Measurements from ENCODE around the gene ADGRG6.

ADGRG6 gene

DNA sequence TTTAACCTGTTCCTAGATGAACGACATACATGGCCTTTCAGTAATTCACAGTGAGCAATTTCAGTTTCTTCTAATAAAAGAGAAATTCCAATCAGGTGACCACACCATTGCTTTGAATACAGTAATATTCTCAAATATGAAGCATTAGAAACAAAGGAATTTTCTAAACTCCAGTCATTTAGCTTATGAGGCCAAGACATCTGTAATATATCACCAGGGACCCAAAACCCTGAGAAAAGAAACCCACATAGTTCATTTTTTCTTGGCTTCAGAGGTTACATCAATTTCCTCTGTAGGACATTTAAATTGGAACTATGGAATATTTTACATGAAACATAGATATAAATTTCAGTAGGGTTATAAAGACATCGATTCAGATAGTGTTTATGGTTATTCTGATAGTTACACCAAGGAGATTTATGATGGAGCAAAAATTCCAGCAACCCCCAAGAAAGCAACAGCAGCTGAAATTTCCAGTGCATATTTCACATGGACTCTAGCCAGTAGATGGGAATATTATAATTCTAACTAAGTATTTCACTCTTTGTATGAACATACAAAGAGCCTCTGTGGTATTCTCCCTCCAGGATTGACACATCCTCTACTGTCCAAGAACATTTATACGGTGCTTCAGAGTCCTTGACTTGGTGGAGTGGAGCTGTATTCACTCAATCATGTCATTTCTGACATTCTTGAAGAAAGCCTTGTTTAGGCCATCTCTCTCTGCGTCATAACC lies 82.9 kb downstream of the ADGRG6 start:
- H3K36me3 ChIP-seq (ENCODE audit: insufficient read depth, low read depth, low read length): no peaks in the 10 kb centered on the region
- H3K9ac ChIP-seq (ENCODE audit: low read depth, low read length): no peak overlapping the region
- no peak overlapping the region for H3K27ac ChIP-seq (ENCODE audit: low read length)
- no peaks in the 10 kb centered on the region for H3K27me3 ChIP-seq (ENCODE audit: insufficient read depth, low read length)
- no peaks in the 10 kb centered on the region for H3K9me3 ChIP-seq (ENCODE audit: insufficient read depth, low read depth, low read length)
- no peaks in the 10 kb centered on the region for H3K4me1 ChIP-seq (ENCODE audit: insufficient read depth, low read length)
- H3K4me3 ChIP-seq (ENCODE audit: low read length): no peak overlapping the region

DNA sequence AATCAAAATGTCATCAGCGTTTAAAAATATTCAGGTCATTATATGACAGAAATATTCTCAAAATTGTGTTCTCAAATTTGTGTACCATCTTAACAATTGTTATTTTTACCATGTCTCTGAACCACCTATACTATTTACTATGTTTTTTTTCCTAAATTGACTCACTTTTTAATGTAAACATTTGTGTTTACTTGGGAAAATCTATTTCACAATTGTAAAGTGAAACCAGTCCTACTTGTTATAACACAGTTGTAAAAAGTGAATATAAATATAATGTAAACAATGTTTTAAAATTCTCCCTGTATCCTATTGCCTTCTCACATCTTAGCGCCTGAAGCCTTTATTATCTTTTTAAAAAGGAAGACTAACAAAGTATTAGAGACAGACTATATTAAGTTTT lies 83.5 kb downstream of the ADGRG6 start:
- H3K27ac ChIP-seq (ENCODE audit: low read length): no peak overlapping the region
- H3K4me1 ChIP-seq (ENCODE audit: insufficient read depth, low read length): no peaks in the 10 kb centered on the region
- no peak overlapping the region for H3K4me3 ChIP-seq (ENCODE audit: low read length)
- no peaks in the 10 kb centered on the region for H3K36me3 ChIP-seq (ENCODE audit: insufficient read depth, low read depth, low read length)
- no peaks in the 10 kb centered on the region for H3K27me3 ChIP-seq (ENCODE audit: insufficient read depth, low read length)
- H3K9ac ChIP-seq (ENCODE audit: low read depth, low read length): no peak overlapping the region
- H3K9me3 ChIP-seq (ENCODE audit: insufficient read depth, low read depth, low read length): no peaks in the 10 kb centered on the region

- Histone ChIP-seq H3K4me3 (ENCODE audit: low read length) (no peak overlapping the region), H3K9ac (ENCODE audit: low read depth, low read length) (no peak overlapping the region), H3K27ac (ENCODE audit: low read length) (no peak overlapping the region), H3K36me3 (ENCODE audit: insufficient read depth, low read depth, low read length) (no peaks in the 10 kb centered on the region), H3K27me3 (ENCODE audit: insufficient read depth, low read length) (no peaks in the 10 kb centered on the region), H3K9me3 (ENCODE audit: insufficient read depth, low read depth, low read length) (no peaks in the 10 kb centered on the region), H3K4me1 (ENCODE audit: insufficient read depth, low read length) (no peaks in the 10 kb centered on the region)
These were observed 84.8 kb downstream of the ADGRG6 start for GRCh38 chr6:142386657-142387056.

GRCh38 chr6:142387997-142388815 lies 86.4 kb downstream of the ADGRG6 start:
- H3K27me3 ChIP-seq (ENCODE audit: insufficient read depth, low read length): no peaks in the 10 kb centered on the region
- H3K27ac ChIP-seq (ENCODE audit: low read length): no peak overlapping the region
- no peaks in the 10 kb centered on the region for H3K36me3 ChIP-seq (ENCODE audit: insufficient read depth, low read depth, low read length)
- no peak overlapping the region for H3K9ac ChIP-seq (ENCODE audit: low read depth, low read length)
- H3K4me3 ChIP-seq (ENCODE audit: low read length): no peak overlapping the region
- H3K4me1 ChIP-seq (ENCODE audit: insufficient read depth, low read length): no peaks in the 10 kb centered on the region
- no peaks in the 10 kb centered on the region for H3K9me3 ChIP-seq (ENCODE audit: insufficient read depth, low read depth, low read length)

GRCh38 chr6:142395266-142395665 lies 93.5 kb downstream of the ADGRG6 start:
- H3K4me1 ChIP-seq (ENCODE audit: insufficient read depth, low read length): peaks cover 5% of the 10 kb centered on the region; the same call in 1 of the 2 replicates
- H3K27me3 ChIP-seq (ENCODE audit: insufficient read depth, low read length): no peaks in the 10 kb centered on the region
- H3K4me3 ChIP-seq (ENCODE audit: low read length): no peak overlapping the region
- no peak overlapping the region for H3K9ac ChIP-seq (ENCODE audit: low read depth, low read length)
- H3K27ac ChIP-seq (ENCODE audit: low read length): no peak overlapping the region
- no peaks in the 10 kb centered on the region for H3K9me3 ChIP-seq (ENCODE audit: insufficient read depth, low read depth, low read length)
- no peaks in the 10 kb centered on the region for H3K36me3 ChIP-seq (ENCODE audit: insufficient read depth, low read depth, low read length)

GRCh38 chr6:142395768-142396231 lies 94.0 kb downstream of the ADGRG6 start:
- Histone ChIP-seq H3K36me3 (ENCODE audit: insufficient read depth, low read depth, low read length) (no peaks in the 10 kb centered on the region), H3K27ac (ENCODE audit: low read length) (no peak overlapping the region), H3K9me3 (ENCODE audit: insufficient read depth, low read depth, low read length) (no peaks in the 10 kb centered on the region), H3K4me1 (ENCODE audit: insufficient read depth, low read length) (peaks cover 5% of the 10 kb centered on the region; the same call in 1 of the 2 replicates), H3K27me3 (ENCODE audit: insufficient read depth, low read length) (no peaks in the 10 kb centered on the region), H3K9ac (ENCODE audit: low read depth, low read length) (no peak overlapping the region), H3K4me3 (ENCODE audit: low read length) (no peak overlapping the region)

GRCh38 chr6:142398353-142398752 lies 96.5 kb downstream of the ADGRG6 start:
- H3K27ac ChIP-seq (ENCODE audit: low read length): no peak overlapping the region
- H3K9ac ChIP-seq (ENCODE audit: low read depth, low read length): no peak overlapping the region
- no peaks in the 10 kb centered on the region for H3K9me3 ChIP-seq (ENCODE audit: insufficient read depth, low read depth, low read length)
- H3K27me3 ChIP-seq (ENCODE audit: insufficient read depth, low read length): no peaks in the 10 kb centered on the region
- no peaks in the 10 kb centered on the region for H3K36me3 ChIP-seq (ENCODE audit: insufficient read depth, low read depth, low read length)
- H3K4me3 ChIP-seq (ENCODE audit: low read length): no peak overlapping the region
- H3K4me1 ChIP-seq (ENCODE audit: insufficient read depth, low read length): peaks cover 5% of the 10 kb centered on the region; the same call in 1 of the 2 replicates

DNA sequence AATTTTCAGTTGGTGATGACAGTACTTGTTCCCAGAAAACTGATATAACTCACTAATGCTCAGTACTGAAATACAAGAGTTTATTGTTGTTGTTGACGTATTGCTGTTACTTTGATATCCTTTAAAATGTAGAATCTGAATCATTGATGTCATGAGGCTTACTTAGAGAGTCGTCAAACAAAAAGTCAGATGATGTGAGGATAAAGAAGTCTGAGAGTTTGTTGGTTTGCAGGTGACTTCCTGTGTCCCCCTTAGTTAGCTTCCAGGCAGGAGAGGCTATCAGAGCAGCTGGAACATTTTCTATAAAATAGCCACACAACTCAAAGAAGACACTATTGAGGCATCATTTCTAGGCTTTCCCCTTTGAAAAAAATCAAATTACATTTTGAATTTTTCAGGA lies 97.9 kb downstream of the ADGRG6 start:
- Histone ChIP-seq H3K9ac (ENCODE audit: low read depth, low read length) (no peak overlapping the region), H3K4me3 (ENCODE audit: low read length) (no peak overlapping the region), H3K4me1 (ENCODE audit: insufficient read depth, low read length) (peaks cover 5% of the 10 kb centered on the region; the same call in 1 of the 2 replicates), H3K36me3 (ENCODE audit: insufficient read depth, low read depth, low read length) (no peaks in the 10 kb centered on the region), H3K27ac (ENCODE audit: low read length) (no peak overlapping the region), H3K9me3 (ENCODE audit: insufficient read depth, low read depth, low read length) (no peaks in the 10 kb centered on the region), H3K27me3 (ENCODE audit: insufficient read depth, low read length) (no peaks in the 10 kb centered on the region)

DNA sequence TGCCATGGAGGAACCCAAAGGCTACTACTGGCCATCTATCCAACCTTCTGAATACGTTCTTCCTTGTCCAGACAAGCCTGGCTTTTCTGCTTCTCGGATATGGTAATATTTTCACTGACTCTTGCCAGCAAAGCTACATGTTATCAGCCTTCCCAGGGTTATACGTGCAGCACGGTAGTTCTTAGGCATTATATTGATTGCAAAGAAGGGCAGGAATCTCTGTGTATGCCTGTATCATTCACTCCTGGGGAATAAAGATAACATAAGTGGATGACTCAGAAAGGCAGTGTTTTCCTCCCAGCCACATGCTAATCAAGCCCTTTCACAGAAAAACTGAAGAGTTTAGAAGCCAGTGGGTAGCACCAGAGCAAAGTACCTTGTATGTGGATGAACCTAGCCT lies 98.7 kb downstream of the ADGRG6 start:
- H3K36me3 ChIP-seq (ENCODE audit: insufficient read depth, low read depth, low read length): no peaks in the 10 kb centered on the region
- H3K27me3 ChIP-seq (ENCODE audit: insufficient read depth, low read length): no peaks in the 10 kb centered on the region
- peaks cover 5% of the 10 kb centered on the region; the same call in 1 of the 2 replicates for H3K4me1 ChIP-seq (ENCODE audit: insufficient read depth, low read length)
- H3K27ac ChIP-seq (ENCODE audit: low read length): no peak overlapping the region
- no peak overlapping the region for H3K9ac ChIP-seq (ENCODE audit: low read depth, low read length)
- no peak overlapping the region for H3K4me3 ChIP-seq (ENCODE audit: low read length)
- H3K9me3 ChIP-seq (ENCODE audit: insufficient read depth, low read depth, low read length): no peaks in the 10 kb centered on the region

- Histone ChIP-seq H3K27me3 (ENCODE audit: insufficient read depth, low read length) (no peaks in the 10 kb centered on the region), H3K36me3 (ENCODE audit: insufficient read depth, low read depth, low read length) (no peaks in the 10 kb centered on the region), H3K4me3 (ENCODE audit: low read length) (no peak overlapping the region), H3K4me1 (ENCODE audit: insufficient read depth, low read length) (peaks cover 5% of the 10 kb centered on the region; the same call in 1 of the 2 replicates), H3K27ac (ENCODE audit: low read length) (no peak overlapping the region), H3K9ac (ENCODE audit: low read depth, low read length) (no peak overlapping the region), H3K9me3 (ENCODE audit: insufficient read depth, low read depth, low read length) (no peaks in the 10 kb centered on the region)
These were observed 100.0 kb downstream of the ADGRG6 start for GRCh38 chr6:142401838-142402237.

DNA sequence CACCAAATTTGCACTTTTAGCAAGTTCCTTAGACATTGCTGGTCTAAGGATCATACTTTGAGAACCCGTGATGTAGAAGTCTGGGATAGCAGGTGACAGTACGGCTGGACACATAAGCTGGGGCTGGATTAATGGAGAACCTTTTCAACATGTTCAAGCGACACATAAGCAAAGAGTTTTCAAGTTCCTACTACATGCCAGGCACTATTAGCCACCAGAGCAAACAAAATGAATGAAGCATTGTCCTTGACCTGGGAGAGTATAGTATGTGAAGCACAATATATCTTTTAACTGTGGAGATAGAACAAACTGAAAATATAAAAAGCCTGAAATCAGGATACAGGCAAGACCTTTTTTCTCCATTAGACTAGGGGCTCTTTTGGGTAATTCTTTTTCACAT lies 102.9 kb downstream of the ADGRG6 start:
- H3K36me3 ChIP-seq (ENCODE audit: insufficient read depth, low read depth, low read length): no peaks in the 10 kb centered on the region
- H3K4me3 ChIP-seq (ENCODE audit: low read length): no peak overlapping the region
- H3K9ac ChIP-seq (ENCODE audit: low read depth, low read length): no peak overlapping the region
- H3K27ac ChIP-seq (ENCODE audit: low read length): no peak overlapping the region
- H3K9me3 ChIP-seq (ENCODE audit: insufficient read depth, low read depth, low read length): no peaks in the 10 kb centered on the region
- no peaks in the 10 kb centered on the region for H3K27me3 ChIP-seq (ENCODE audit: insufficient read depth, low read length)
- peaks cover 2% of the 10 kb centered on the region; the same call in 1 of the 2 replicates for H3K4me1 ChIP-seq (ENCODE audit: insufficient read depth, low read length)

- Histone ChIP-seq H3K27ac (ENCODE audit: low read length) (no peak overlapping the region), H3K9ac (ENCODE audit: low read depth, low read length) (no peak overlapping the region), H3K27me3 (ENCODE audit: insufficient read depth, low read length) (no peaks in the 10 kb centered on the region), H3K36me3 (ENCODE audit: insufficient read depth, low read depth, low read length) (no peaks in the 10 kb centered on the region), H3K4me3 (ENCODE audit: low read length) (no peak overlapping the region), H3K4me1 (ENCODE audit: insufficient read depth, low read length) (peaks cover 3% of the 10 kb centered on the region; the same call in 1 of the 2 replicates), H3K9me3 (ENCODE audit: insufficient read depth, low read depth, low read length) (no peaks in the 10 kb centered on the region)
These were observed 104.3 kb downstream of the ADGRG6 start for GRCh38 chr6:142406131-142406530.
